GM12892 (cell line): ENCODE measurements around the gene EDEM3.

Experiments used
- POLR2A ChIP-seq: IDR thresholded peaks from 2 replicates; pipeline ENCODE4 v1.6.1; 2011; ENCODE audit warnings: low read depth, low read length, control low read depth
- POLR2AphosphoS5 ChIP-seq: IDR thresholded peaks from 2 replicates; pipeline ENCODE4 v1.6.1; 2011; ENCODE audit warnings: low read depth, low read length, control low read depth
- TAF1 ChIP-seq: IDR thresholded peaks from 2 replicates; pipeline ENCODE4 v1.6.1; 2011; ENCODE audit warnings: low read depth, mild to moderate bottlenecking, control low read depth, low read length, borderline replicate concordance

DNA sequence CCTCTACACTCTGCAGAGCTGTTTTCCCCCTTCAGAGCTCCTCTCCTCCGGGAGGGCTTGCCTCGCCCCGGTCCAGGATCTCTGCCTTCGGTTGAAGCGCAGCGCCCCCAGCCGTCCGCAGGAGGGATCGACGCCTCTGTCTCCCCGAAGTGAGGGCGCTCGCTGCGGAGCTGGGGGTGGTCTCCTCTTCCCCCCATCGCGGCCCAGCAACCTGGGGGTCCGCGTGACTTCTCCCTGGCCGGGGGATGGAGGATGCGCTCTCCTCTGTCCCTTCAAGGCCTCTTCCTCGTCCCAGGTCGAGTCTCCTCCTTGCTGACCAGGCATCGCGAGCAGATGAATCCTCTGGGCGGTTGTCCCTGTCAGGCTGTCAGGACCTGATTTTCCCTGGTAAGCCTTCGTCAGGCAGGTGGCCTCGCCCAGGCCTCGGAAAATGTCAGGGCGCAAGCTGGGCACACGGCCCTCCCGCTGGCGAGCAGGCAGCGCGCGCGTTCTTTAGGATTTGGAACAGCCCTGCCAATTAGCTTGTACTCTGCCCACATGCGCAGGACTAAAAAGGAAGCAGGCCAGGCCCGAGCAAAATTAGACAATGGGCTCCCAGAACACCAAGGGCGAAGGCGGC lies 90.5 kb downstream of the EDEM3 start:
- TF ChIP-seq POLR2AphosphoS5 (no peak), POLR2A (no peak), TAF1 (no peak)
